SH-SY5Y (cell line): Measurements from ENCODE around the gene ZFHX2.

Experiments
- GATA2 ChIP-seq: IDR thresholded peaks from 2 replicates; pipeline ENCODE4 v1.6.1; 2011; ENCODE audit warnings: mild to moderate bottlenecking, low read depth, low read length
- GATA3 ChIP-seq: IDR thresholded peaks from 2 replicates; pipeline ENCODE4 v1.6.1; 2011; ENCODE audit warnings: low read depth, mild to moderate bottlenecking, low read length, moderate library complexity

Gene ZFHX2

DNA sequence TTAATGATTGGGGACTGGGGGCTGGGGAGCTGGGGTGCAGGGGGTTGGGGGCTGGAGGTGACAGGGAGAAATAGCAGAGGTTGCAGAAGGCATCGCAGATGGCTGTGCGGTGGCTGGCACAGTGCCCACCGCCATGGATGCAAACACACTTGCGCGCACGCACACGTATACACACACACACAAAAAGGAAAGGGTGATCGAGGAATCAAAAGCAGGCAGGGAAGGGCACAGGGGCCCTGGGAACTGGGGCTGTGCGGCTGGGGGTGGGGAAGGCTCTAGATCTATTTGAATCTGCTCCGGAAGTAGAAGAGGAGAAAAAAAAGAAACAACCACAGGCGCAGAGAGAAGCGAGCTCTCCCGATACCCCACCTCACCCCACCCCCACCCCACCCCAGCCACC, 39.4 kb downstream of the ZFHX2 start:
- TF ChIP-seq GATA3, result no peak
- TF ChIP-seq GATA2, result no peak

DNA sequence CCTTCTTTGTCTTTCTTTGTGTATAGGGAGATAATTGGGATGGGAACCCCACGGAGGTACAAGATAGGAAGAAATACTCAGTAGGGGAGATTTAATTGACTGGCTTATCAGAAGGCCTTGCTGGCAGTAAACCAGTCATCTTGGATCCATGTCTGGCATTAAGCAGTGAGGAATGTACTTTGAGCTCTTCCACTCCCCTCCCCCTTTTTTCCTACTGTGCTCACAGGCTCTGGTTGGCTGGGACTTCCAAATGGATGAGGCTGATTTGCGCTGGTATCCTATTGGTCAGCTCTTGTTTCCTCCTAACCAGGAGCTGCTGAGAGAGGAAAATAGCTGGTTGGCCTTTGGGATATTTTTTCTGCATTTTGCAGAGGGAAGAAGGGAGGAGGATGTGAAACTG, 57.3 kb downstream of the ZFHX2 start:
- TF ChIP-seq GATA3, result no peak
- no peak for TF ChIP-seq GATA2

DNA sequence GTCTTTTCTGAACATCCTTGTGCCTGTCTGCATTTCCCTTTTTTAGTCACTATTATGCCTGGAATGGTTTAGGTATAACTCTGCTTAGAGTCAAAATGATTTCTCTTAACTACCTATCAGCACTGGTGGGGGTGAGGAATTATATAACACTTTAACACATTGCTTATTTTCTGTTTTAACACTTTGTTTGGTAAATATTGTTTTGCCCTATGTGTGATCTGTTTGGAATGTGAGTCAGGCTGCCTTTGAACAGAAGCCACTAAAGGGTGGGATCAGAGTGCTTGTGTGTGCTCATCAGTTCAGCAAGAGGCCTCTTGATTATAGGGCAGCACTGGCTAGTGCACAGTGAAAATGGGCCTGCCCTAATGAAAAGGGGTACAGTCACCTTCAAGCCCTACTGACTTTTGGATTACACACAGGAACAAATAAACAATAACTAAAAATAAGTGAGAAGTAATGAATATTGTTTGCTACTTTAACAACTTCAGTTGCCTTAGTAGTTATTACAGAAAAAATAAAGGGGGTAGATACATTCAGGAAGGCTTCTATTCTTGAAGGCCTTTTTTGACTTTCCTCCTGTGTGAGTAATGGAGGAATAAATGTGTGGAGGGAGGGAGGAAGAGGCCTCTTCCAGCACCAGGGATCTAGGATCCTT, 58.8 kb downstream of the ZFHX2 start:
- no peak for TF ChIP-seq GATA2
- TF ChIP-seq GATA3, result no peak

DNA sequence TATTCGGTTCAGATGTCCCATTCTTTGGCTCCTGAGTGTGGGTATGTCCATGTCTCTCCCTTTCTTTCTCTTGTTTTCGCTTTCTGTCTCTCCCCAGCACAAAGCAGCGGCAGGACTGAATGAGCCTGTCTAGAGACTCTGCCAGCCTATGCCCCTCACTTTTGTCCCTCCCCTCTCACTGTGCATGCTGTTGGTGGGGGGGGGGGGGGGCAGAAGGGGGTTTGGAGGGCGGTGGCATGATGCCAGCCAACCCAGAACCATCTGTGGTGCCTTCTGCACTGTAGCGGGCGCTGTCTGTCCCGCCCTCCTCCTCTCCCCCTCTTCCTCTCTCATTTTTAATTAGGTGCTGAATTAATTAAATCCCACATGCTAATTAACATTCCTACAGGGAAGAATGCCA, 64.3 kb downstream of the ZFHX2 start:
- no peak for TF ChIP-seq GATA2
- TF ChIP-seq GATA3, result no peak

DNA sequence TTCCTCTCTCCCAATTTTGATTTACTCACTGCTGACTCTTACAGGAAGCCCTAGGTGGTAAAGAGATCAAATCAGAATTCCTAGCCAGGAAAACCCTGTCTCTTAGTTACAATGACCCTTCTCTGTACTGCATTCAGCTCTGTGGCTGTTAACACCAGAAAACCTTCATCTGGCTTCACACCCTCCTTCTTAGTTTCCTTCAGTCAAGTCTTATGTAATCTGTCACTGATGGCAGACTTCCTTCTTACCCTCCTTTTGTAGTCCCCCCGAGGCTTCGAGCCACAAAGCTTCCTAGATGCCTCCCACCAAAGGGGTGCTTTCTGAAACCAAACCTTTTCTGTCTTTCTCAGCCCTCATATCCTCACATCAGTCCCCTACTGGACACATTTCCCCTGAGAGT, 65.5 kb downstream of the ZFHX2 start:
- no peak for TF ChIP-seq GATA3
- TF ChIP-seq GATA2, result no peak

DNA sequence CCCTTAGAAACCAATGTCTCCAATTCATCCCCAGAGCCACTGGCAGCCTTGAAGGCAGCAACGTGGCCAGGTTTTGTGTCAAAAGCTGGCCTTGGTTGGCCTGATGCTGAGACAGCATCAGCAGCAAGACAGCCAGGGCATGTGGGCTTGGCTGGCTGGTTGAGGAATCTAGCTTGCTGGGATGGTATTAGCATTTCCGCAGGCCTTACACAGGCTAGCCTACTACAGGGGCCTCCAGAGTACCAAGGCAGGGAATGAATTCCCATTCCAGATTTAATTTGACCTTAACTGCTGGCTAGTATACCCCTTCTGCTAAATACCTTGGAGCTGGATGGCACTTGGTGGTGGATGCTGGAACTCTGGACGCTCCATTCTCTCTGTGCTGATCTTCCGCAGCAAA, 66.2 kb downstream of the ZFHX2 start:
- TF ChIP-seq GATA2 (no peak), GATA3 (no peak)

DNA sequence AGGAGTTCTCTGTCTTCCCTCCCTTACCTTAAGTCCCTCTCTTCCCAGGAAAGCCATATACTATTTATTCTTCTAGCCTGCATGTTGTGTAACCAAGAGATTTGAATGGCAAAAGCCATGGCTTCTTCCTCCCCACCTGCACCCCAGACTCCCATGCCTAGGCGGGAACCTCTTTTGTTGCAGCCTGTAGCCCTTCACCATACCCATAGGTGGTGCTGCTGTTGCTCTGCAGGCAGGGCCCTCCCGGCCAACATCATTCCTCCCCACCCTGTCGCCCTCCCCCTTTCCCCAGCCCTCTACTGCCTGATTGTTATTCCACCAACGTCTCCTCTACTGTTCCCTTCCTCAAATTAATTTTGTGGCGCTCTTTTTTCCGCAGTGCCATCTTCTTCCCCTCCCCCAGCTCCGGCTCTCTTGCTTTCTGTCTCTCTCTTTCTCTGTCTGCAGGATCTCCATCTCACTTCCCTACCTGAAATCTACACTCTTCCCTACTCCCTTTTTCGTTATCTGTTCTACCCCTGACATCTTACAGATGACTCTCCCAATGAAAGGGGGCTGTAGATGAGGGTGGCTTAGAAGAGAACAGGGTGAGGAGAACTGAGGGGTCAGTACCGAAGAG, 68.2 kb downstream of the ZFHX2 start:
- TF ChIP-seq GATA3, result no peak

DNA sequence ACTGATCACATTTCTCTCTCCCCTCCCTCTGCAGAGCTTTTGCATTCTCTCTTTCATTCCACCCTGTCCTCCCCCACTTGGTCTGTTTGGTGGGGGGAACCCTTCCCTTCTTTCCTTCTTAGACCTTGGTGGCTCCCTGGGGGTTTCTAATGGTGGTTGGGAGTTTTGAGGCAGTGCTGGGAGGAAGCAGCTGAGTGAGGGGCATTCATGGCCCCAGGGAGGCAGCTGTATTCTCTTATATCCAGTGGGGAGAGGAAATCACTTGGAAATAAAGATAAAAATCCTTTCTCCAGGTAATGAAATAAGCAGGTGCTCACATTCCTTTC, 68.8 kb downstream of the ZFHX2 start:
- TF ChIP-seq GATA3 (no peak), GATA2 (no peak)

DNA sequence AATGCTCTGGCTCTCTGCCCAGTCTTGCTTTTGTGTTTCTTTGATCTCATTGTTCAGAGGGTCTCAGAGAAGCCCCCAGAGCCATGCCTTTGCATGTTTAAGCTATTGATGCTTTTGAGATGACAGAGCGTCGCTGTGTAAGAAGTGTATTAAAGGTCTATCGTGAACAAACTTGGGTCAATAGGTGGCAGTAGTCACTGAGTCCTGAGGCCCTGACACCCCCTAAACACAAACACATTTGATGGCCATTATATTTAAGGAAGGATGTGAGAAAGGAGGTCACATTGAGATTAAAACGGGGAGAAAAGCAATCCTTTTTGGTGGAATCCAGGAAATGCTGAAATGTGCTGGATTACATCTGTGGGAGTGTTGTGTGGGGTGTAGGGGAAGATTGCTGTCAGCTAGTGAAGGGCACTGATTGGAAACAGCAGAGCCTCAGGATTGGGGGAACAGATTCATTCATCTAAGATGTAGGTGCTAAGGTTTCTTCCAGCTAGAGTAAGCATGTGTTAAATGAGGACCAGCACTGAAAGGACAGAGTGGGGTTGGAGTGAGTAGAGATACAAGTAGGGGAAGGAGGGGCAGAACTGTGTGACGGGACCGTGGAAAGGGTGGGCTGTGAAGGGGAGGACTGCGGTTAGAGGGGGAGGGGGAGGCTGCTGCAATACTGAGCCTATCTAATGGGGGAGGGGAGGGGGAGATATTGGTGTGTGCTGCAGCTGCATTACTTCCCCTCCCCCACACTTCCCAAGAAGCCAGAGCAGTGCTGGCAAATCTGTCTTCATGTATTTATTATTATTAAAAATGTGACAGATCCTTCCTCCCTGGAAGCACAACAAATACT, 69.4 kb downstream of the ZFHX2 start:
- TF ChIP-seq GATA3 (no peak), GATA2 (no peak)

DNA sequence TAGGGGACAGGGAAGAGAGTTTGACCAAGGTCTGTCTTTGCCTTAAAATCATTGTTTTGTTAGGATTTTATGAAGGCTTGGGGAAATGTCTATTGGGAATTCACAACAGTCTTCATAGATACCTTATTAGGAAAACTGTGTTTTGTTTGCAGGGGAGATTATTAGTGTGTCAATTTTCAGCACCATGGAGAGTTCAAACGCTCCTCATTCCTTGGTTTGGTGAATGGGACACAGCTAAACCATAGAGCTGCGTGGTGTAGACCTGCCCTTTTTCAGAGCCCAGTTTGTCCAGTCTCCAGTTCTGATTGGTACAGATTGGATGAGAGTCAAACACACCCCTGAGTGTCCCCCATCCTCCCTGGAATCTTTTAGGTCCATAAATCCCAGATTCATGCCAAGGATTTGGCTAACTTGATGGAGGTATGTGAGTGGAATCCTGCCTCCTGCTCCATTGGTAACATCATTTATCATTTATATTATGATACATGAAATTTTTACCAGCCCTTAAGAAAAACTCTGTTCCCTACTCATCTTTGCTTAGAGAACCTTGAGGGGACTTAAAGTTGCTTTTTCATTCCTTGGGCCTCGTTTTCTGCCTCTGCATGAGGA, 70.1 kb downstream of the ZFHX2 start:
- TF ChIP-seq GATA2, result no peak
- TF ChIP-seq GATA3, result no peak

DNA sequence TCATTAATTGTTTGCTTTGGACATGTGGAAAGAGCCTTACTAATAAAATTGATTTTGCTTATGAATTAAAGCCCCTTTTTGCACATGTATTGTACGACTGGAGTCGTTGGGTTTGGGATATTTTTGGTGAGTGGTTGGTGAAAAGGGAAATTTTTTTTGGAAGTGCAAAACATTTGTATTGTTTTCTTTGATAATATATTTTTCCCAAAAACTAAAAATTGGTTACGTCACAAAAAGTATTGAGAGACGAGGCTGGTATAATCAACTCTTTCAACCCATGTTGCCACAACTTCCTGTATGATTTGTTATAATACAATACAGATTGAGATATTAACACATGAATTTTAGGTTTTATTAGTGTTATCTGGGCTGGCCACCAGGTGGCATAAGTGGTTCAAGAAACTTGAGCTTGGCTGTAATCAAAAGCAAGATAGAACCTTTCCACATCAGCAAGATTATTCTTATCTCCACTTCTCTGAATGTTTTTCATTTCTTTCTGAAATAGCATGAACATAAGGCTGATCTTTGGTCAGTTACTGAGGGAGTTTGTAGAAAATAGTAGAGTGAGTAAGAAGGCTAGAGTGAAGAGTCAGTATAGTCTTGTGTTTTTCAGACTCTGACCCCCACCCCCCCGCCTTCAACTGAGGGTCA, 73.3 kb downstream of the ZFHX2 start:
- TF ChIP-seq GATA3, result no peak
- TF ChIP-seq GATA2, result no peak

DNA sequence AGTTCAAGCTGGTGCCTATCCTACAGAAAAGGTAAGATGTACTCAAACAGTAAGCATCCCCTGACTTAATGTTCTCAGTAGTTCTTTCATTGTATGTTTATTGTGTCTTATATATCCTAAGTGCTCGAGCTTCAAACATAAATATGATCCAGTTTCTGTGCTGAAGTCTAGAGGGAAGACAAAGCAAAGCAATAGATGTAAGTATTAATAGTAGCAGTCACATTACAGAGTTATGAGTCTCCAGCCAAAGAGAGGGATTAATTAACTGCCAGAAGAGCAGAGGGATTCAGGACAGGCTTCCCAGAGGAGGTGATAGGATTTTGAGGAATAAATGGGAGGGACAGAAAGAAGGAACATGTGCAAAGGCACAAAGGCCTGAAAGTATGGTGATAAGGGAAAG, 80.6 kb downstream of the ZFHX2 start:
- TF ChIP-seq GATA2 (no peak), GATA3 (no peak)
